Upper lobe of left lung (tissue), 6 donors: ENCODE data around the gene RANBP2. TPM values are rescaled to one million over a fixed set of nuclear protein-coding genes. Genes with fewer than 3 reads are reported as not detected.

Experiments used
- ATAC-seq, 2 donors: fragments of 200-7000 bp; cut with Tn5 transposase; one replicate each; pipeline ENCODE4 v1.9.1; 2022; ENCODE audit warnings: mild to moderate bottlenecking in 2 of 2, moderate library complexity in 2 of 2; ENCODE audit not compliant: low FRiP score in 2 of 2
- DNase-seq, 2 donors: peaks; one replicate each; pipeline ENCODE4 v3.0.0-alpha.2; 2019 to 2020
- H3K27ac ChIP-seq, 4 donors: fragments of 200-600 bp; sonication (generic); one replicate each; pipeline ENCODE4 v1.5.1; 2016 to 2019
- H3K27me3 ChIP-seq, 4 donors: fragments of 200-600 bp; sonication (generic); one replicate each; pipeline ENCODE4 v1.5.1; 2017 to 2019
- H3K36me3 ChIP-seq, 4 donors: fragments of 200-600 bp; sonication (generic); one replicate each; pipeline ENCODE4 v1.5.1; 2016 to 2019
- H3K4me1 ChIP-seq, 4 donors: fragments of 200-600 bp; sonication (generic); one replicate each; pipeline ENCODE4 v1.5.1; 2018 to 2019
- H3K4me3 ChIP-seq, 4 donors: fragments of 200-600 bp; sonication (generic); one replicate each; pipeline ENCODE4 v1.5.1; 2017 to 2019; ENCODE audit warnings: mild to moderate bottlenecking in 2 of 4, moderate library complexity in 1 of 4
- H3K9me3 ChIP-seq, 4 donors: fragments of 200-600 bp; sonication (generic); one replicate each; pipeline ENCODE4 v1.5.1; 2018 to 2019
- EP300 ChIP-seq, 4 donors: sonication (generic); formaldehyde crosslinking; IDR thresholded peaks; one replicate each; pipeline ENCODE4 v1.5.1; 2017; ENCODE audit warnings: antibody characterized with exemption in 4 of 4, control low read depth in 2 of 4
- POLR2A ChIP-seq, 4 donors: fragments of 450-650 bp; IDR thresholded peaks; one replicate each; pipeline ENCODE4 v1.5.1; 2016 to 2017; ENCODE audit warnings: antibody characterized with exemption in 4 of 4, mild to moderate bottlenecking in 2 of 4
- POLR2AphosphoS5 ChIP-seq, 2 donors: sonication (generic); formaldehyde crosslinking; IDR thresholded peaks; one replicate each; pipeline ENCODE4 v1.5.1; 2017; ENCODE audit warnings: antibody characterized with exemption in 2 of 2
- WGBS, 2 donors: methylation state at CpG; one replicate each; pipeline ENCODE4 v1.1.5; 2017 to 2018; 5-methylcytosine and 5-hydroxymethylcytosine counted together
- total RNA-seq, 6 donors: library from RNA; depleted of rRNA in 4 of 6; stranded (reverse); fragments of >200 nt in 4 of 6; gene quantifications; one replicate each; pipeline versions ENCODE4 v1.1.0 to v1.2.1, GENCODE V29; 2016 to 2021
- TF ChIP-seq, protein P1 (sequence below), 6 experiments: fragments of 450-650 bp in 4 of 6; fragments of 200-600 bp in 2 of 6; sonication (generic) in 2 of 6; IDR thresholded peaks; one replicate each; pipeline ENCODE4 v1.5.1; 2016 to 2019; ENCODE audit warnings: antibody characterized with exemption in 6 of 6
- donor health status: DM: no; HTN: no; CAD: no; lungs with moderate emphysema.
- donor health status: DM: no; HTN: yes; CAD: no; lungs with severe emphysema.

The RANBP2 gene
- total RNA-seq, 6 donors from 2014 or later, result 46.1 to 97.6 (median 59.4) TPM

DNA sequence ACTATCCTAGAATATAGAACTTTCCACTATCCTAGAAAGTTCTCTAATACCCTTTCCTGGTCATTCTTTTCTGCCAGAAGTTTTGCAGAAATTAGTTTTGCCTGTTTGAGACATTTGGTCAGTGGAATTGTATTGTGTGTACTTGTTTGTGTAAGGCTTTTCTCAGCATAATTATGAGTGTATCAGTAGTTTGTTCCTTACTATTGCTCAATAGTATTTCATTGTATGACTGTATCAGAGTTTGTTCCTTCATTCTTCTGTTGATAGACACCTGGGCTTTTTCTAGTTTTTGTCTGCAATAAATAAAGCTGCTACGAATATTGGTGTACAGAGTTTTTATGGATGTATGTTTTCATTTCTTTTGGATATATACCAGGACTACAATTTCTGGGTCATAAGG lies 94.5 kb downstream of the RANBP2 start:
- Histone ChIP-seq H3K4me3 (no peak overlapping the region), H3K27me3 (no peaks in the 10 kb centered on the region), H3K36me3 (peaks cover 0 to 24% (median 9%) of the 10 kb centered on the region in 4 donors), H3K9me3 (peaks cover 0 to 10% (median 5%) of the 10 kb centered on the region in 4 donors), H3K4me1 (no peaks in the 10 kb centered on the region), H3K27ac (no peak overlapping the region)
- TF ChIP-seq POLR2AphosphoS5 (IDR thresholded peaks at IDR 0.05), result no peak
- TF ChIP-seq, protein P1, sequence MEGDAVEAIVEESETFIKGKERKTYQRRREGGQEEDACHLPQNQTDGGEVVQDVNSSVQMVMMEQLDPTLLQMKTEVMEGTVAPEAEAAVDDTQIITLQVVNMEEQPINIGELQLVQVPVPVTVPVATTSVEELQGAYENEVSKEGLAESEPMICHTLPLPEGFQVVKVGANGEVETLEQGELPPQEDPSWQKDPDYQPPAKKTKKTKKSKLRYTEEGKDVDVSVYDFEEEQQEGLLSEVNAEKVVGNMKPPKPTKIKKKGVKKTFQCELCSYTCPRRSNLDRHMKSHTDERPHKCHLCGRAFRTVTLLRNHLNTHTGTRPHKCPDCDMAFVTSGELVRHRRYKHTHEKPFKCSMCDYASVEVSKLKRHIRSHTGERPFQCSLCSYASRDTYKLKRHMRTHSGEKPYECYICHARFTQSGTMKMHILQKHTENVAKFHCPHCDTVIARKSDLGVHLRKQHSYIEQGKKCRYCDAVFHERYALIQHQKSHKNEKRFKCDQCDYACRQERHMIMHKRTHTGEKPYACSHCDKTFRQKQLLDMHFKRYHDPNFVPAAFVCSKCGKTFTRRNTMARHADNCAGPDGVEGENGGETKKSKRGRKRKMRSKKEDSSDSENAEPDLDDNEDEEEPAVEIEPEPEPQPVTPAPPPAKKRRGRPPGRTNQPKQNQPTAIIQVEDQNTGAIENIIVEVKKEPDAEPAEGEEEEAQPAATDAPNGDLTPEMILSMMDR (IDR thresholded peaks at IDR 0.05), result no peak
- no peak for TF ChIP-seq EP300 (IDR thresholded peaks at IDR 0.05)
- no peak for TF ChIP-seq POLR2A (IDR thresholded peaks at IDR 0.05)
- DNase-seq (no peak), ATAC-seq (no peak)
- WGBS, 2 donors, result 97% methylated on average over 1 of the region's 1 CpG

DNA sequence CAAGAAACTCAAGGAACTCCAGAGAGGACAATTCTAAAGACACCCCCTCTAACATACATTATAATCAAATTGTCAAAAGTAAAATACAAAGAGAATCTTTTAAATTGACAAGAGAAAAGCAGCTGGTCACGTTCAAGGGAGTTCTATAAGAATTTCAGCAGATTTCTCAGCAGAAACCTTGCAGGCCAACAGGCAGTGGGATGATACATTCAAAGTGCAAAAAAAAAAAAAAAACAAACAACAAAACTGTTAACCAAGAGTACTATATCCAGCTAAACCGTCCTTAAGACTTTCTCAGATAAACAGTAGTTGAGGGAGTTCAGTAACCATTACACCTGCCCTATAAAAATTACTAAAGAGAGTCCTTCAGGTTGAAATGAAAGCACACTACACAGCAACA lies 101.2 kb downstream of the RANBP2 start:
- H3K4me1 ChIP-seq, result no peaks in the 10 kb centered on the region
- no peak for ATAC-seq
- peaks cover 0 to 24% (median 9%) of the 10 kb centered on the region in 4 donors for H3K36me3 ChIP-seq
- H3K27ac ChIP-seq, result no peak overlapping the region
- DNase-seq, result no peak
- TF ChIP-seq, protein P1 (IDR thresholded peaks at IDR 0.05), result no peak
- TF ChIP-seq POLR2AphosphoS5 (IDR thresholded peaks at IDR 0.05) (no peak), EP300 (IDR thresholded peaks at IDR 0.05) (no peak), POLR2A (IDR thresholded peaks at IDR 0.05) (no peak)
- H3K9me3 ChIP-seq, result peaks cover 0 to 5% (median 2%) of the 10 kb centered on the region in 4 donors
- H3K4me3 ChIP-seq, result no peak overlapping the region
- no peaks in the 10 kb centered on the region for H3K27me3 ChIP-seq
- 97 to 98% methylated on average over 2 of the region's 2 CpGs for WGBS, 2 donors

DNA sequence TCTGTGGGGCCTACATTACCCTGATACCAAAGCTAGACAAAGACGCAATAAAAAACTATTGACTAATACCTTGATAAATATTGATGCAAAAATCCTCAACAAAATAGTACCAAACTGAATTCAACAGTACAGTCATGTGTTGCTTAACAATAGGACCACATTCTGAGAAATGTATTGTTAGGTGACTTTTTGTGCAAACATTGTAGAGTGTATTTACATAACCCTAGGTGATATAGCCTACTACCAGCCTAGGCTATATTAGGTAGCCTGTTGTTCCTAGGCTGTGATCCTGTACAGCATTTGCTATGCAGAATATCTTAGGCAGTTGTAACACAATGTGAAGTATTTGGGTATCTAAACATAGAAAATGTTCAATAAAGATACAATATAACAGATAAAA lies 104.0 kb downstream of the RANBP2 start:
- H3K27me3 ChIP-seq, result no peaks in the 10 kb centered on the region
- 94 to 100% methylated on average over 1 of the region's 1 CpG for WGBS, 2 donors
- no peak for TF ChIP-seq EP300 (IDR thresholded peaks at IDR 0.05)
- no peak for TF ChIP-seq POLR2AphosphoS5 (IDR thresholded peaks at IDR 0.05)
- peaks cover 0 to 5% (median 2%) of the 10 kb centered on the region in 4 donors for H3K9me3 ChIP-seq
- H3K27ac ChIP-seq, result no peak overlapping the region
- peaks cover 0 to 7% (median 0%) of the 10 kb centered on the region in 4 donors for H3K36me3 ChIP-seq
- DNase-seq (no peak), ATAC-seq (no peak)
- H3K4me1 ChIP-seq, result no peaks in the 10 kb centered on the region
- H3K4me3 ChIP-seq, result no peak overlapping the region

DNA sequence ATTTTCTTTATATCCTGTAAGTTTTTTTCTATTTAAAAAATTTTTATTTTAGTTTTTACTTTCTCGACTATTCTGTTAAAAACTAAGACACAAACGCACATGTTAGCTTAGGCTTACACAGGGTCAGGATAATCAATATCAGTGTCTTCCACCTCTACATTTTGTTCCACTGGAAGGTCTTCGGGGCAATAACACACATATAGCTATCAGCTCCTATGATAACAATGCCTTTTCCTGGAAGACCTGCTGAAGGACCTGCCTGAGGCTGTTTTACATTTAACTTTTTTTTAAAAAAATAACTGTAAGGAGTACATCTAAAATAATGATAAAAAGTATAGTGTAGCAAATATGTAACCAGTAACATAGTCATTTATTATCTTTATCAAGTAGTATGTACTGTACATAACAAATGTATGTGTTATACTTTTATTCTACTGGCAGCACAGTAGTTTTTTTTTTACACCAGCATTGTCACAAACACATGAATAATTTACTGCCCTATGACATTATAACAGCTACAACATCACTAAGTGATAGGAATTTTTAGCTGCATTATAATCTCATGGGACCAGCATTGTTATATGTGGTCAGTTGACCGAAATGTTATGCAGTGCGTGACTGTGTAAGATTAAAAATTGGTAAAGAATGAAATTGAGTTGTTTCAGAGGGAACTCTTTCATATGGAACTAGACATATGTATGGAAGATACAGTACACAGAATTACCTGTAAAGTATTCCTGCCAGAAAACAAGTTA lies 105.2 kb downstream of the RANBP2 start:
- WGBS, 2 donors, result 92 to 97% methylated on average over 5 of the region's 5 CpGs
- Histone ChIP-seq H3K27me3 (no peaks in the 10 kb centered on the region), H3K4me1 (no peaks in the 10 kb centered on the region), H3K36me3 (peaks cover 0 to 5% (median 0%) of the 10 kb centered on the region in 4 donors), H3K4me3 (no peak overlapping the region), H3K27ac (no peak overlapping the region), H3K9me3 (peaks cover 0 to 5% (median 2%) of the 10 kb centered on the region in 4 donors)
- no peak for ATAC-seq
- DNase-seq, result no peak
- TF ChIP-seq, protein P1 (IDR thresholded peaks at IDR 0.05), result no peak
- TF ChIP-seq EP300 (IDR thresholded peaks at IDR 0.05) (no peak), POLR2A (IDR thresholded peaks at IDR 0.05) (no peak), POLR2AphosphoS5 (IDR thresholded peaks at IDR 0.05) (no peak)

DNA sequence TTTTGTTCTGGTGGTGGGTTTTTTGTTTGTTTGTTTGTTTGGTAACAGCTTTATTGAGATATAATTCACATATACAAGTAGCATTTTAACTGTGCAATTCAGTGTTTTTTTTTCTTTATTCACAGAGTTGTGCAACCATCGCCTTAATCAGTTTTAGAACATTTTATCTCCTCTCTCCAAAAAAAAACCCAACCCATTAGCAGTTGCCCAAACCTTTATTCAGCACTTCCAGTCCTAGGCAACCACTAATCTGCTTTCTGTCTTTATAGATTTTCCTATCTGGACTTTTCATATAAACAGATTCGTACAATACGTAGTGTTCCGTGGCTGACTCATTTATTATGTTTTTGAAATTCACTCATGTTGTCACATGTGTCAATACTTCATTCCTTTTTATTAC lies 106.0 kb downstream of the RANBP2 start:
- no peak for ATAC-seq
- DNase-seq, result no peak
- Histone ChIP-seq H3K36me3 (no peaks in the 10 kb centered on the region), H3K4me1 (no peaks in the 10 kb centered on the region), H3K4me3 (no peak overlapping the region), H3K27ac (no peak overlapping the region), H3K9me3 (peaks cover 0 to 2% (median under 1%) of the 10 kb centered on the region in 4 donors), H3K27me3 (no peaks in the 10 kb centered on the region)
- WGBS, 2 donors, result 40 to 56% methylated on average over 4 of the region's 4 CpGs
- TF ChIP-seq EP300 (IDR thresholded peaks at IDR 0.05) (no peak), POLR2AphosphoS5 (IDR thresholded peaks at IDR 0.05) (no peak), POLR2A (IDR thresholded peaks at IDR 0.05) (no peak)
- TF ChIP-seq, protein P1 (IDR thresholded peaks at IDR 0.05), result no peak
